Measurements from ENCODE around the gene HDAC4. TPM values are rescaled to one million over a fixed set of nuclear protein-coding genes. Genes with fewer than 3 reads are reported as not detected.

HDAC4 gene
- total and polyA plus RNA-seq, 2 of the 4 experiments (the other 2 are of a cell fraction) = 4.1 to 7.2 TPM

DNA sequence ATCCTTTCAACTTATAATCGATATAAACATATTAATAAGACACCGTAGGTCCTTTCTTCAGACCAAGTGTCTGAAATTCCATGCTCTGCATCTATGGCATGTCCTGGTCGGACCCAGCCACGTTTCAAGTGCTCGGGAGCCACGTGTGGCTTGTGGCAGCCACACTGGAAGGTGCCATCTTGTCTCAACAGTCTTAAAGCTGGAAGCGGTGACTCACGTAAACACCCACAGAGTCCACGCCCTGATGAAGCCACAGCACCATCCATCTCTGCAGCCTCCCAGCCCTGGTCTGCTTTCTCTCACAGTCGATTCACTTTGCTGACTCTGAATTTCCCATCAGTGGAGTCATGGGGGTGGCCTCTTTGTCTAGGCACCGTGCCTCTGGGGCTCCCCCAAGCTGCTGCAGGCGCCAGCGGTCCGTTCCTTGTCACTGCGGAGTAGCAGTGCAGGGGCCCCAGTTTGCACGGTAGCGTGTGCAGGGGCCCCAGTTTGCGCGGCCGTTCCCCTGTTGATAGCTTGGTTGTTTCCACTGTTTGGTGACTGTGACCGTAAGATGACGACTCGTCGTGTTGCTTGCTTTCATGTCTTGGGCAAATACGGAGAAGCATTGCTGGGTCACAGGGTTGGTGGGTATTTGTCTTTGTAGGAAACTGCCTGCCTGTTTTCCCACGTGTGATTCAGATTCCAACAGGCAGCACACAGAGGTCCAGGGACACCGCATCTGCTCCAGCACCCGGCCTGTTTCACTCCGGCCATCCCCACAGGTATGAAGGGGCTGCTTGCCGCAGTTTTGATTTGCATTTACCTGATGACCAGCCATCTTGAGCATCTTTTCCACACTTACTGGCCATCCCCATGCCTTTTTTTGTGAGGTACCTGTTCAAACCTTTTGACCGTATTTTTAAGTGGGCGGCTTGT lies 240.3 kb downstream of the HDAC4 start (continued):
- TF ChIP-seq, protein P1, sequence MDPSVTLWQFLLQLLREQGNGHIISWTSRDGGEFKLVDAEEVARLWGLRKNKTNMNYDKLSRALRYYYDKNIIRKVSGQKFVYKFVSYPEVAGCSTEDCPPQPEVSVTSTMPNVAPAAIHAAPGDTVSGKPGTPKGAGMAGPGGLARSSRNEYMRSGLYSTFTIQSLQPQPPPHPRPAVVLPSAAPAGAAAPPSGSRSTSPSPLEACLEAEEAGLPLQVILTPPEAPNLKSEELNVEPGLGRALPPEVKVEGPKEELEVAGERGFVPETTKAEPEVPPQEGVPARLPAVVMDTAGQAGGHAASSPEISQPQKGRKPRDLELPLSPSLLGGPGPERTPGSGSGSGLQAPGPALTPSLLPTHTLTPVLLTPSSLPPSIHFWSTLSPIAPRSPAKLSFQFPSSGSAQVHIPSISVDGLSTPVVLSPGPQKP (IDR thresholded peaks at IDR 0.05; ENCODE audit: borderline replicate concordance, low read depth, low read length) = no peak
- no peak for TF ChIP-seq MAFK (IDR thresholded peaks at IDR 0.05; ENCODE audit: low read depth, low read length)

DNA sequence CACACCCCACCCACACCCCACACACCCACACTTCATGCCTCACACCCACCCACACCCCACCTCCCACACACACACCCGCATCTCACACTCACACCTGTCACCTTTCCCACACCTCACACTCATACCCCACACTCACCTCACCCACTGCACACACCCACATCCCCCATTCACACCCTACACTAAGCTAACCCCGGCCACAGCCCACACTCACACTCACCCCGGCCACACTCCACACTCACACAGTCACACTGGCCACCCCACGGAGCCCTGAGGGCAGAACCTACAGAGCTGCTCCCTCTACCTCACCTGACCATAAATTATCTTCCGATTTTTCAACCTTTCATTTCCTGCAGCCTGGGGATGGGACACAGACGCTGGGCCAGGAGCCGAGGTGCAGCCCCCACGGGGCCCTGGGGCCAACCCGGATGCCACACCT lies 241.3 kb downstream of the HDAC4 start:
- DNase-seq = no peak
- Histone ChIP-seq H2BK5ac (ENCODE audit: low read depth, low read length, poor library complexity, severe bottlenecking) (no peak overlapping the region), H3K23ac (ENCODE audit: low read depth, low read length) (no peak overlapping the region), H3K56ac (ENCODE audit: extremely low read depth, insufficient read depth, low read length) (no peak overlapping the region), H3K9me3 (ENCODE audit: control insufficient read depth, insufficient read depth, low read length) (no peaks in the 10 kb centered on the region), H4K5ac (ENCODE audit: low read depth, low read length) (no peak overlapping the region), H4K91ac (ENCODE audit: insufficient read depth, low read depth, low read length) (no peak overlapping the region), H3K14ac (replicated peaks; ENCODE audit: low read depth, low read length) (no peak overlapping the region), H2BK15ac (ENCODE audit: low read depth, low read length) (no peak overlapping the region), H2BK20ac (ENCODE audit: low read depth, low read length) (no peak overlapping the region), H2BK120ac (ENCODE audit: low read depth, low read length) (no peak overlapping the region), H3K79me1 (ENCODE audit: low read depth in 1 of 2, low read length in 2 of 2) (0 out of 4 replicates have a peak, but pooled peaks cover 0 to 3% of the 10 kb centered on the region in 2 experiments), H3K27me3 (ENCODE audit: control insufficient read depth, insufficient read depth, low read length) (no peaks in the 10 kb centered on the region), H3K9me1 (ENCODE audit: insufficient read depth, low read length) (peaks cover 5% of the 10 kb centered on the region; the same call in 1 of the 2 replicates), H3K9ac (ENCODE audit: low read depth, low read length) (no peak overlapping the region), H3K4ac (ENCODE audit: low read depth, low read length) (no peak overlapping the region), H4K8ac (ENCODE audit: low read depth in 2 of 2, low read length in 2 of 2) (no peak overlapping the region), H3K18ac (ENCODE audit: low read depth, low read length) (no peak overlapping the region), H2AFZ (replicated peaks; ENCODE audit: low read length, poor library complexity) (no peak overlapping the region), H4K20me1 (ENCODE audit: insufficient read depth, low read length) (no peaks in the 10 kb centered on the region), H3K36me3 (ENCODE audit: control insufficient read depth, insufficient read depth, low read length) (peaks cover 61% of the 10 kb centered on the region), H3K4me2 (ENCODE audit: low read depth, low read length) (no peak overlapping the region), H2AK5ac (ENCODE audit: low read depth, low read length) (no peak overlapping the region), H3K27ac (ENCODE audit: insufficient read depth, low read length) (no peak overlapping the region), H2AK9ac (replicated peaks; ENCODE audit: low read depth, low read length, poor library complexity) (no peak overlapping the region), H3K4me3 (ENCODE audit: insufficient read depth, low read depth, low read length) (no peak overlapping the region), H3K4me1 (ENCODE audit: control insufficient read depth, insufficient read depth, low read length) (no peaks in the 10 kb centered on the region)
- BruUV-seq (replicated peaks) = no TSS peak
- 100% methylated on average over 2 of the region's 9 CpGs; no CpG with 5 or more reads in 1 of the 2 experiments for WGBS, 2 experiments (ENCODE audit: extremely low coverage in 2 of 2, insufficient read length in 1 of 2)
- ChIA-PET CTCF (no interaction called here), POLR2A (ENCODE audit: unreplicated experiment) (no interaction called here)
- ATAC-seq (ENCODE audit: low read depth) = no peak
- dilution Hi-C loops (cut with HindIII; ENCODE audit: low sequenced_read_pairs, unreplicated experiment) (no loop called here), intact Hi-C loops (cut with micrococcal nuclease) (no loop called here), in situ Hi-C loops (cut with MboI; ENCODE audit: low sequenced_read_pairs) (no loop called here)
- TF ChIP-seq RFX5 (IDR thresholded peaks at IDR 0.05; ENCODE audit: low read depth, low read length) (no peak), BHLHE40 (IDR thresholded peaks at IDR 0.05; ENCODE audit: low read depth, low read length) (no peak), CHD1 (IDR thresholded peaks at IDR 0.05; ENCODE audit: low read depth, low read length) (no peak), FOS (IDR thresholded peaks at IDR 0.05; ENCODE audit: low read depth, low read length) (no peak), POLR2A (IDR thresholded peaks at IDR 0.05; ENCODE audit: low read depth, low read length) (no peak), NFE2L2 (IDR thresholded peaks at IDR 0.05; ENCODE audit: low read depth, low read length) (no peak), MAFK (IDR thresholded peaks at IDR 0.05; ENCODE audit: low read depth, low read length) (no peak), SMC3 (IDR thresholded peaks at IDR 0.05; ENCODE audit: low read depth, low read length) (no peak), CEBPB (IDR thresholded peaks at IDR 0.05; ENCODE audit: low read depth, low read length) (no peak), RCOR1 (IDR thresholded peaks at IDR 0.05; ENCODE audit: insufficient replicate concordance, low read length) (no peak)
- TF ChIP-seq, protein P1 (IDR thresholded peaks at IDR 0.05; ENCODE audit: borderline replicate concordance, low read depth, low read length) = no peak
- TF ChIP-seq, protein P2, sequence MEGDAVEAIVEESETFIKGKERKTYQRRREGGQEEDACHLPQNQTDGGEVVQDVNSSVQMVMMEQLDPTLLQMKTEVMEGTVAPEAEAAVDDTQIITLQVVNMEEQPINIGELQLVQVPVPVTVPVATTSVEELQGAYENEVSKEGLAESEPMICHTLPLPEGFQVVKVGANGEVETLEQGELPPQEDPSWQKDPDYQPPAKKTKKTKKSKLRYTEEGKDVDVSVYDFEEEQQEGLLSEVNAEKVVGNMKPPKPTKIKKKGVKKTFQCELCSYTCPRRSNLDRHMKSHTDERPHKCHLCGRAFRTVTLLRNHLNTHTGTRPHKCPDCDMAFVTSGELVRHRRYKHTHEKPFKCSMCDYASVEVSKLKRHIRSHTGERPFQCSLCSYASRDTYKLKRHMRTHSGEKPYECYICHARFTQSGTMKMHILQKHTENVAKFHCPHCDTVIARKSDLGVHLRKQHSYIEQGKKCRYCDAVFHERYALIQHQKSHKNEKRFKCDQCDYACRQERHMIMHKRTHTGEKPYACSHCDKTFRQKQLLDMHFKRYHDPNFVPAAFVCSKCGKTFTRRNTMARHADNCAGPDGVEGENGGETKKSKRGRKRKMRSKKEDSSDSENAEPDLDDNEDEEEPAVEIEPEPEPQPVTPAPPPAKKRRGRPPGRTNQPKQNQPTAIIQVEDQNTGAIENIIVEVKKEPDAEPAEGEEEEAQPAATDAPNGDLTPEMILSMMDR (conservative IDR thresholded peaks at IDR 0.05; ENCODE audit: low read depth, low read length) = no peak

All from IMR-90 (cell line).